IgD-negative memory B cell (primary cell): ENCODE measurements around the gene CDK17. TPM values are rescaled to one million over a fixed set of nuclear protein-coding genes. Genes with fewer than 3 reads are reported as not detected.
A peak's percentile ranks its signal among the peaks of the same experiment; 100 is the strongest.
"Not testable (repeated sequence)": the region's sequence is repeated elsewhere in the genome, so short reads cannot be mapped to it uniquely, and the experiment has no call there.

Experiments used
- H3K27ac Mint-ChIP-seq, 3 donors: one replicate each; pipeline ENCODE4 v1.8.0; 2020 to 2022; ENCODE audit warnings: mild to moderate bottlenecking in 3 of 3, mixed read lengths in 3 of 3, moderate library complexity in 1 of 3
- H3K27me3 Mint-ChIP-seq: one replicate; pipeline ENCODE4 v1.8.0; 2021; ENCODE audit warnings: mixed read lengths
- H3K36me3 Mint-ChIP-seq: one replicate; pipeline ENCODE4 v1.8.0; 2020; ENCODE audit warnings: mild to moderate bottlenecking, mixed read lengths
- H3K4me1 Mint-ChIP-seq, 3 donors: one replicate each; pipeline ENCODE4 v1.8.0; 2020 to 2022; ENCODE audit warnings: mixed read lengths in 3 of 3, mild to moderate bottlenecking in 1 of 3
- H3K4me3 Mint-ChIP-seq, 4 donors: one replicate each; pipeline ENCODE4 v1.8.0; 2020 to 2022; ENCODE audit warnings: mild to moderate bottlenecking in 4 of 4, mixed read lengths in 4 of 4, moderate library complexity in 3 of 4
- H3K9me3 Mint-ChIP-seq, 3 donors: one replicate each; pipeline ENCODE4 v1.8.0; 2020 to 2021; ENCODE audit warnings: mixed read lengths in 3 of 3, mild to moderate bottlenecking in 1 of 3
- polyA plus RNA-seq: library from polyadenylated mRNA; unstranded; fragments of 300-500 nt; fragmentation: Illumina TruSeq; gene quantifications from one replicate; pipeline ENCODE4 v1.2.3, GENCODE V29; 2021

CDK17 gene
- 30.0 TPM for polyA plus RNA-seq

GRCh38 chr12:96399919-96400630 lies at the start of gene CDK17:
TSS of gene CDK17 (minus strand) at chr12:96400439. CDS start at chr12:96334836, 65,603 bp downstream.
- H3K9me3 Mint-ChIP-seq = no peaks in the 10 kb centered on the region
- H3K36me3 Mint-ChIP-seq = peaks cover 2% of the 10 kb centered on the region
- peak within 1 kb of the TSS; percentile 96 to 99 (median 98) for H3K4me3 Mint-ChIP-seq
- no peaks in the 10 kb centered on the region for H3K27me3 Mint-ChIP-seq
- peak within 1 kb of the TSS; percentile 93 to 99 (median 97) for H3K27ac Mint-ChIP-seq
- peaks cover 37 to 60% (median 44%) of the 10 kb centered on the region in 3 donors for H3K4me1 Mint-ChIP-seq

GRCh38 chr12:96448300-96448699 lies 48.1 kb upstream of the CDK17 start:
- peaks cover 11 to 14% (median 13%) of the 10 kb centered on the region in 3 donors for H3K4me1 Mint-ChIP-seq
- H3K9me3 Mint-ChIP-seq = peaks cover 0 to 1% (median 0%) of the 10 kb centered on the region in 3 donors
- H3K27ac Mint-ChIP-seq = peak overlapping the region in 1 of 3 donors; percentile 27
- H3K4me3 Mint-ChIP-seq = no peak overlapping the region
- no peaks in the 10 kb centered on the region for H3K27me3 Mint-ChIP-seq
- no peaks in the 10 kb centered on the region for H3K36me3 Mint-ChIP-seq

DNA sequence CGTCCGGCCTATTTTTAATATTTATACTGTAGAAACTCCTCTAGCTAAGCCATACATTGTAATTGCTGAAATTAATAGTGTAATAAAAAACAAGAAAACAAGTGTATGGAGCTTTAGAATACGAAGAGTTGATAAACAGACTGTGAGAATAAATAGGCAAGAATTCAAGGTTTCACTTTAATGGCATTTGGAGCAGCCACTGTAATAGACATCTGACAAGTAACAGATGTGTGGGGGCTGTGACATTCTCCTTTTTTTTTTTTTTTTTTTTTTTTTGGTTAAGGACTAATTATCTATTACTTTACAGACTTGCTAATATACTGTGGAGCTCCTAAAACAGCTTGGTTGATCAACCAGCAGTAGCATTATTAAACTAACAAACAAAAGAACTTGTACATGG lies 47.0 kb upstream of the CDK17 start:
- Mint-ChIP-seq H3K9me3 (no peaks in the 10 kb centered on the region), H3K27me3 (peaks cover 1% of the 10 kb centered on the region), H3K4me3 (no peak overlapping the region), H3K27ac (no peak overlapping the region), H3K4me1 (peaks cover 13% of the 10 kb centered on the region in 3 donors), H3K36me3 (no peaks in the 10 kb centered on the region)

DNA sequence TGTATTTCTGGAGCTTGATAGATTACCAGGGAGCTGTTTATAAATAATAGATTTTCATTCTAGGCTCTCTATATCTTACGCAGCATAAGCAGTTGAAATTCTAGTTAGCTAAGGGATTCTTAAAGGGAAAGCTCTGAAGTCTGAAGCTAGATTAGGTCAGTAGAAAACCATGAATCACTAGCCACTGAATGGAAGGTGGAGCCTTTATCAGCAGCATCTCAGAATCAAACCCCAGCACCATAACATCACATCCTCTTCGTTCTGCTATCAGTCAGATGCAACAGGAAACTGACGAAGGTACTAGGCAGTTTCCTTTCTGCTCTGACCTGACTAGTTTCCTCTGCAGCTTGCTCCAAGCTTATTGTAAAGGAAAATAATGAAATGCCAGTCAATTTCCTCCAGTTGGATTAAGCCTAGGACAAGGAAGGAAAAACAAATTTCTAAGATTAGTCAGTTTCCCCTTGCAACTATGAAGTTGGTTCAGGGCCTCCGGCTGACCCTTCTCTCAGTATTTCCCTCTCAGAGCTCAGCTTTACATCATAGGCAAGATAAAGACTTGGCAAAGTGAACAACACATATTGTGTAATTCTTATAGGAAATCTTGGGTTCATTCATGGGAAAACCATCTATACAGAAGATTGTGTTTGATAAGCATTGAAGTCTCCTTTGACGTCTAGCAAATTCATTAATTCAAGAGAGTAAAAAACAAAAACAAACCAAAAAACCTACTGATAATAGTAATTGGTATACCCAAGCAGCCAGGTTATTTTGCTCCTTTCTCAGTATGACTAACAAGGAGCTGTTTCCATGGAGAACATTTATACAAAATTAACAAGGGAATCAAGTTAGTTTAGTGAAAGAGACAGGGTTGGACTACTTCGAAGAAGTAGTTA lies 45.7 kb upstream of the CDK17 start:
- H3K4me3 Mint-ChIP-seq = peak overlapping the region in 2 of 4 donors; percentile 40 to 77
- H3K4me1 Mint-ChIP-seq = peaks cover 13% of the 10 kb centered on the region in 3 donors
- H3K36me3 Mint-ChIP-seq = peaks cover 1% of the 10 kb centered on the region
- H3K27me3 Mint-ChIP-seq = peaks cover 1% of the 10 kb centered on the region
- H3K27ac Mint-ChIP-seq = peak overlapping the region; percentile 0 to 89 (median 29)
- peaks cover 0 to 1% (median 0%) of the 10 kb centered on the region in 3 donors for H3K9me3 Mint-ChIP-seq

DNA sequence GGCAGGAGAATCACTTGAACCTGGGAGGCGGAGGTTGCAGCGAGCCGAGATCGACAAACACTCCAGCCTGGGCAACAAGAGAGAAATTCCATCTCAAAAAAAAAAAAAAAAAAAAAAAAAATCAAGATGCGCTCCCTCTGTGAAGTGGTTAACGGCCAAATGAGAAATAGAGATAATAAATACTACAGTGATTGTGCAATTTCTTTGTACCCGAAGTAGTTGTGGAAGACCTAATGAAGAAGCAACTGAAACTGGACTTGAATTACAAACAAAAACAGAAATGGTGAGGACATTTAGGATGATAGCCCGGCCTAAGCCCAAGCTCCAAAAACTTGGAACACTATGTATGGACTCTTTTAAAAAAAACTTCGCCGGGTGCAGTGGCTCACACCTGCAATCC lies 44.2 kb upstream of the CDK17 start:
- peak overlapping the region in 1 of 3 donors; percentile 29 for H3K27ac Mint-ChIP-seq
- H3K9me3 Mint-ChIP-seq = peaks cover 0 to 1% (median 0%) of the 10 kb centered on the region in 3 donors
- H3K4me3 Mint-ChIP-seq = no peak overlapping the region
- peaks cover 1% of the 10 kb centered on the region for H3K36me3 Mint-ChIP-seq
- H3K27me3 Mint-ChIP-seq = peaks cover 3% of the 10 kb centered on the region
- H3K4me1 Mint-ChIP-seq = peaks cover 13% of the 10 kb centered on the region in 3 donors

DNA sequence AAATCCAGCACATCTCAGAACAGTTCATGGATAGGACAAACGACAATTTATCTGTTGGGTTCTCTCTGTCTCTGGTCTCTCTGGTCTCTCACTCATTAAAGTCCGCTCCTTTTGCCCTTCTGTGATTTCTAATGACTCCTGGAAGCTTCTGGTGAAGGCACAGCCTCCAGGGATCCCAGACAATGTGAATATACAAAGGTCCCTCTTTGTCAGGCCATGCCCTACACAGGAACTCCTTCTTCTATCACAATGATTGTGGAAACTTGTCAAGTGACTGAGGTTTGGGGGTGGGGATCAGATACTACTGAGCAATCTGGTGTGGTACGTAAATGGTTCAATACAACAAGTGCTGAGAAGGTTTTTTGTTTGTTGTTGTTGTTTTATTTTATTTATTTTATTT lies 42.7 kb upstream of the CDK17 start:
- Mint-ChIP-seq H3K9me3 (peaks cover 0 to 1% (median 0%) of the 10 kb centered on the region in 3 donors), H3K27ac (peak overlapping the region in 1 of 3 donors; percentile 74), H3K4me3 (no peak overlapping the region), H3K36me3 (peaks cover 1% of the 10 kb centered on the region), H3K27me3 (peaks cover 3% of the 10 kb centered on the region), H3K4me1 (peaks cover 13% of the 10 kb centered on the region in 3 donors)

GRCh38 chr12:96441816-96442215 lies 41.6 kb upstream of the CDK17 start:
- no peak overlapping the region for H3K4me3 Mint-ChIP-seq
- H3K27ac Mint-ChIP-seq = peak overlapping the region in 1 of 3 donors; percentile 35

GRCh38 chr12:96438330-96438729 lies 38.1 kb upstream of the CDK17 start:
- peaks cover 0 to 2% (median 1%) of the 10 kb centered on the region in 3 donors for H3K9me3 Mint-ChIP-seq

More at GRCh38 chr12:96441816-96442215, 41.6 kb upstream of the CDK17 start:
- Mint-ChIP-seq H3K36me3 (peaks cover 1% of the 10 kb centered on the region), H3K27me3 (peaks cover 3% of the 10 kb centered on the region), H3K9me3 (peaks cover 0 to 1% (median 0%) of the 10 kb centered on the region in 3 donors), H3K4me1 (peaks cover 13% of the 10 kb centered on the region in 3 donors)

DNA sequence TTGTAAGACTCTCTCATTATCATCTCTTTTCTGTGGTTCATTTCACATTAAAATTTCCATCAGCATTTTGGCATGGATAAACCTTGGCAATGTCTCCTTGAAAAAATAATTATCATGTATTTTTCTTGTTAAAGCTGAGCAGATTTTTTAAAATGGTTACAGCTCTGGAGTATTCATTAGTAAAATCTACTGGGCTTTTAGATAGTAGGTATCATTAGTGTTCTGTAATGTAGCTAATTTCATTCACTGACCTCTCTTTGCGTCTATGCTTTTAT lies 36.9 kb upstream of the CDK17 start:
- Mint-ChIP-seq H3K9me3 (peaks cover 0 to 2% (median 1%) of the 10 kb centered on the region in 3 donors), H3K4me3 (no peak overlapping the region), H3K36me3 (peaks cover 1% of the 10 kb centered on the region), H3K4me1 (peaks cover 4 to 5% (median 5%) of the 10 kb centered on the region in 3 donors), H3K27me3 (peaks cover 2% of the 10 kb centered on the region), H3K27ac (no peak overlapping the region)

More at GRCh38 chr12:96438330-96438729, 38.1 kb upstream of the CDK17 start:
- Mint-ChIP-seq H3K4me3 (no peak overlapping the region), H3K27ac (no peak overlapping the region), H3K36me3 (peaks cover 1% of the 10 kb centered on the region), H3K4me1 (peaks cover 5 to 6% (median 5%) of the 10 kb centered on the region in 3 donors), H3K27me3 (peaks cover 3% of the 10 kb centered on the region)

GRCh38 chr12:96436366-96437170 lies 36.3 kb upstream of the CDK17 start:
- Mint-ChIP-seq H3K27ac (no peak overlapping the region), H3K4me3 (no peak overlapping the region), H3K27me3 (peaks cover 2% of the 10 kb centered on the region), H3K9me3 (peaks cover 0 to 2% (median 1%) of the 10 kb centered on the region in 3 donors), H3K4me1 (peaks cover 4 to 5% (median 5%) of the 10 kb centered on the region in 3 donors), H3K36me3 (no peaks in the 10 kb centered on the region)

DNA sequence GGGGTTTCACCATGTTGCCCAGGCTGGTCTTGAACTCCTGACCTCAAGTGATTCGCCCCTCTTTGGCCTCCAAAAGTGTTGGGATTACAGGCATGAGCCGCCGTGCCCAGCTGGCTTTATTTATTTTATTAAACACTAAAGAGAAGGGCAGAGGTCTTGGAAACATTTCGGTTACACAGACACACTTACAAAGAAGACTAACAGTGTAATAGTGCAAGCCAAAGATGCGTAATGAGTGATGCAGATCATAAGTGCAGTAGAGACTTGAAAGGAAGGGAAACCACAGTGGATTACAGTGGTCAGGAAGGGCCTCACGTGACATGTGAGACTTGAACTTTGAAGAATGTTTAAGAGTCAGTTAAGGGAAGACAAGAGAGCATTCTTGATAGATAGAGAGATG lies 33.9 kb upstream of the CDK17 start:
- no peaks in the 10 kb centered on the region for H3K36me3 Mint-ChIP-seq
- peak overlapping the region; percentile 0 to 57 (median 43) for H3K27ac Mint-ChIP-seq
- H3K9me3 Mint-ChIP-seq = peaks cover 0 to 2% (median 0%) of the 10 kb centered on the region in 3 donors
- peaks cover 4 to 5% (median 5%) of the 10 kb centered on the region in 3 donors for H3K4me1 Mint-ChIP-seq
- peak overlapping the region in 3 of 4 donors; percentile 4 to 58 (median 25) for H3K4me3 Mint-ChIP-seq
- H3K27me3 Mint-ChIP-seq = no peaks in the 10 kb centered on the region

GRCh38 chr12:96432496-96433321 lies 32.5 kb upstream of the CDK17 start:
- not testable (repeated sequence) for H3K27ac Mint-ChIP-seq, H3K4me3 Mint-ChIP-seq, H3K36me3 Mint-ChIP-seq, H3K4me1 Mint-ChIP-seq, H3K27me3 Mint-ChIP-seq, H3K9me3 Mint-ChIP-seq

DNA sequence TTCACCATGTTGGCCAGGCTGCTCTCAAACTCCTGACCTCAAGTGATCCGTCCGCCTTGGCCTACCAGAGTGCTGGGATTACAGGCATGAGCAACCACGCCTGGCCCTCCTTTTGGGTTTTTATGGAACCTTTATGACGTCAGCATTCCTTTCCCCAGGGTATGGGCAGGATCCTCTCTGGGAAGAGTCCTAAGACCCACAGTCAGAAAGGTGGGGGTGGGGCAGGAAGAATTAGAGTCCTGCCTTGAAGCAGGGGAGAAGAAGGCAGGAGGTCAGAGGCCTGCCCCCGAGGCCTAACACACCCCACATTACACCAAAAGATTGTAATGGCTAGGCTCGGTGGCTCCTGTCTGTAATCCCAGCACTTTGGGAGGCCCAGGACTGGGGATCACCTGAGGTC lies 30.8 kb upstream of the CDK17 start:
- H3K4me1 Mint-ChIP-seq = peaks cover 4 to 5% (median 5%) of the 10 kb centered on the region in 3 donors
- H3K4me3 Mint-ChIP-seq = no peak overlapping the region
- no peak overlapping the region for H3K27ac Mint-ChIP-seq
- no peaks in the 10 kb centered on the region for H3K27me3 Mint-ChIP-seq
- no peaks in the 10 kb centered on the region for H3K36me3 Mint-ChIP-seq
- peaks cover 0 to 2% (median 0%) of the 10 kb centered on the region in 3 donors for H3K9me3 Mint-ChIP-seq

DNA sequence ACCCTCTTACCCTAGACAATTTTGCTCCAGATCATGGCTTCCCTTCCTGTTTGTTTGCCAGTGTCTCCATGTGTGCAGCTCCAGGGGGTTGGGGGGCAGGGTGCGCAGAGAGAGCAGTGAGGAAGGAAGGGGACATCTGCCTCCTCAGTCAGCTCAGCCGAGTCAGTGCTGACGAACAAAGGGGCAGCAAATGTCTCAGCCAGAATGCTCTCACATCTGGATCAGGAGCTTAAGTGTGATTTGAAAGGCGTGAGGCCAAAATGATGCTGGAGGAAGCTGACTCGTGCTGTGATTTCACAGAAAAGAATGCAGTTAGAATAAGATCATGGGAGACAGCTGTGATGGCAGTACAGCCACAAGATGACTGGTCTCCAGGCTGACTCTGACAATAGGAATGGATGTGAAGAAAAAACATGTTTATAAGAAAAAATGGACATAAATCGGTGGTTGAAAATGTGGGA lies 27.1 kb upstream of the CDK17 start:
- H3K36me3 Mint-ChIP-seq = no peaks in the 10 kb centered on the region
- no peak overlapping the region for H3K4me3 Mint-ChIP-seq
- no peaks in the 10 kb centered on the region for H3K9me3 Mint-ChIP-seq
- H3K4me1 Mint-ChIP-seq = peaks cover 0 to 4% (median 4%) of the 10 kb centered on the region in 3 donors
- H3K27ac Mint-ChIP-seq = no peak overlapping the region
- no peaks in the 10 kb centered on the region for H3K27me3 Mint-ChIP-seq
